HEK293T (cell line): ENCODE measurements around the gene CILP2.

ENCODE experiments used
- CTCF ChIA-PET: fragments of 350-600 bp; formaldehyde crosslinking; extraction: SDS; loops from one replicate; lab custom pipeline; 2021; ENCODE audit warnings: antibody characterized with exemption, inconsistent platforms; lab: Yijun Ruan, JAX
- POLR2A ChIA-PET: fragments of 350-600 bp; formaldehyde crosslinking; extraction: SDS; loops from one replicate; lab custom pipeline; 2020; ENCODE audit warnings: antibody characterized with exemption, inconsistent platforms; lab: Yijun Ruan, JAX
- DNase-seq: peaks from one replicate; pipeline ENCODE4 v3.0.0; 2012; ENCODE audit warnings: mixed read lengths; ENCODE audit errors: extremely low spot score
- ARNT ChIP-seq: fragments of 450-650 bp; IDR thresholded peaks from 2 replicates; pipeline ENCODE4 v1.6.1; 2017; ENCODE audit warnings: mild to moderate bottlenecking
- BHLHE40 ChIP-seq: fragments of 450-650 bp; IDR thresholded peaks from 2 replicates; pipeline ENCODE4 v1.6.1; 2016; ENCODE audit warnings: mild to moderate bottlenecking, moderate library complexity, borderline replicate concordance
- CTBP1 ChIP-seq: fragments of 450-650 bp; IDR thresholded peaks from 2 replicates; pipeline ENCODE4 v1.6.1; 2016; ENCODE audit warnings: borderline replicate concordance
- ELF4 ChIP-seq: fragments of 450-650 bp; IDR thresholded peaks from 2 replicates; pipeline ENCODE4 v1.6.1; 2017; ENCODE audit warnings: antibody characterized with exemption
- FOXA1 ChIP-seq: fragments of 450-650 bp; IDR thresholded peaks from 2 replicates; pipeline ENCODE4 v1.6.1; 2016; ENCODE audit warnings: mild to moderate bottlenecking
- FOXK2 ChIP-seq: fragments of 450-650 bp; IDR thresholded peaks from 2 replicates; pipeline ENCODE4 v1.6.1; 2016; ENCODE audit warnings: mild to moderate bottlenecking
- FOXM1 ChIP-seq: fragments of 450-650 bp; IDR thresholded peaks from 2 replicates; pipeline ENCODE4 v1.6.1; 2017; ENCODE audit warnings: mild to moderate bottlenecking, borderline replicate concordance
- HDGF ChIP-seq: fragments of 450-650 bp; IDR thresholded peaks from 2 replicates; pipeline ENCODE4 v1.6.1; 2017; ENCODE audit warnings: antibody characterized with exemption, borderline replicate concordance
- L3MBTL2 ChIP-seq: fragments of 450-650 bp; conservative IDR thresholded peaks from 2 replicates; pipeline ENCODE4 v1.6.1; 2016; ENCODE audit warnings: mild to moderate bottlenecking
- LEF1 ChIP-seq: fragments of 450-650 bp; IDR thresholded peaks from 2 replicates; pipeline ENCODE4 v1.6.1; 2017; ENCODE audit warnings: mild to moderate bottlenecking, borderline replicate concordance
- NFRKB ChIP-seq: fragments of 450-650 bp; IDR thresholded peaks from 2 replicates; pipeline ENCODE4 v1.6.1; 2016; ENCODE audit warnings: mild to moderate bottlenecking, moderate library complexity
- PKNOX1 ChIP-seq: fragments of 450-650 bp; IDR thresholded peaks from 2 replicates; pipeline ENCODE4 v1.6.1; 2016
- SP1 ChIP-seq: fragments of 450-650 bp; IDR thresholded peaks from 2 replicates; pipeline ENCODE4 v1.6.1; 2017
- SUZ12 ChIP-seq: fragments of 450-650 bp; IDR thresholded peaks from 2 replicates; pipeline ENCODE4 v1.6.1; 2016; ENCODE audit warnings: mild to moderate bottlenecking
- TARDBP ChIP-seq: fragments of 450-650 bp; IDR thresholded peaks from 2 replicates; pipeline ENCODE4 v1.6.1; 2016
- ZNF384 ChIP-seq: fragments of 450-650 bp; IDR thresholded peaks from 2 replicates; pipeline ENCODE4 v1.6.1; 2016

Gene CILP2

GRCh38 chr19:19544257-19544953, 6.3 kb downstream of the CILP2 start:
- DNase-seq, result no peak
- TF ChIP-seq PKNOX1 (no peak), LEF1 (no peak), NFRKB (no peak), FOXA1 (no peak), ARNT (no peak), FOXK2 (no peak), BHLHE40 (no peak)
- CTCF ChIA-PET, result no interaction called here
- POLR2A ChIA-PET, result no interaction called here

- TF ChIP-seq FOXK2 (no peak), NFRKB (no peak), SP1 (no peak), CTBP1 (no peak), FOXM1 (no peak), ZNF384 (no peak), PKNOX1 (no peak), SUZ12 (no peak), BHLHE40 (no peak), FOXA1 (no peak), ARNT (no peak), TARDBP (no peak), ELF4 (no peak), LEF1 (no peak), HDGF (no peak), L3MBTL2 (no peak)
- POLR2A ChIA-PET, result no interaction called here
- DNase-seq, result no peak
- CTCF ChIA-PET, result no interaction called here
Measured at GRCh38 chr19:19544954-19545591, 7.0 kb downstream of the CILP2 start.

GRCh38 chr19:19545707-19546106, 7.6 kb downstream of the CILP2 start:
- DNase-seq, result no peak
- POLR2A ChIA-PET, result no interaction called here
- CTCF ChIA-PET, result no interaction called here
- TF ChIP-seq HDGF (no peak), FOXA1 (no peak), FOXK2 (no peak), CTBP1 (no peak), SUZ12 (no peak), ELF4 (no peak), ARNT (no peak), NFRKB (no peak), L3MBTL2 (no peak), BHLHE40 (no peak), SP1 (no peak), ZNF384 (no peak)

- ChIA-PET CTCF (no interaction called here), POLR2A (interaction anchor here (1.2 kb wide), 1 partner anchor 230 kb away, joined by 3 read pairs; no protein-coding TSS in a partner anchor)
- TF ChIP-seq LEF1 (no peak), ZNF384 (no peak), SUZ12 (no peak), PKNOX1 (no peak), FOXK2 (no peak), NFRKB (no peak), SP1 (no peak), TARDBP (no peak), L3MBTL2 (no peak), ELF4 (no peak), FOXM1 (no peak), HDGF (no peak), BHLHE40 (no peak), FOXA1 (no peak), ARNT (no peak), CTBP1 (no peak)
- no peak for DNase-seq
Measured at GRCh38 chr19:19546751-19547162, 8.7 kb downstream of the CILP2 start.

GRCh38 chr19:19547674-19548336, 9.7 kb downstream of the CILP2 start:
- ChIA-PET POLR2A (interaction anchor here (1.2 kb wide), 1 partner anchor 229 kb away, joined by 3 read pairs; no protein-coding TSS in a partner anchor), CTCF (no interaction called here)
- DNase-seq, result no peak
- TF ChIP-seq SP1 (no peak), L3MBTL2 (no peak), FOXK2 (no peak), PKNOX1 (no peak), FOXA1 (no peak), HDGF (no peak), BHLHE40 (no peak), TARDBP (no peak), SUZ12 (no peak), NFRKB (no peak), ELF4 (no peak), ZNF384 (no peak), LEF1 (no peak), ARNT (no peak), FOXM1 (no peak), CTBP1 (no peak)
